Hepatocyte (in vitro differentiated cells): ENCODE measurements around the gene SLC30A9. TPM values are rescaled to one million over a fixed set of nuclear protein-coding genes. Genes with fewer than 3 reads are reported as not detected.

Experiments
- DNase-seq: peaks from one replicate; pipeline ENCODE4 v3.0.0-alpha.2; 2016; ENCODE audit warnings: low spot score
- H2AFZ ChIP-seq: fragments of 200-600 bp; sonication (generic); 2 replicates; pipeline ENCODE4 v1.6.0; 2016; ENCODE audit warnings: antibody characterized with exemption, mild to moderate bottlenecking
- H3K27ac ChIP-seq: fragments of 200-600 bp; sonication (generic); 2 replicates; pipeline ENCODE4 v1.5.1; 2016; ENCODE audit warnings: mild to moderate bottlenecking
- H3K27me3 ChIP-seq: fragments of 200-600 bp; sonication (generic); 2 replicates; pipeline ENCODE4 v1.6.1; 2016
- H3K36me3 ChIP-seq: fragments of 200-600 bp; sonication (generic); replicated peaks from 2 replicates; pipeline ENCODE4 v1.5.1; 2016; ENCODE audit warnings: low read depth; ENCODE audit not compliant: insufficient read depth
- H3K4me1 ChIP-seq: fragments of 200-600 bp; sonication (generic); 2 replicates; pipeline ENCODE4 v1.5.1; 2016; ENCODE audit warnings: mild to moderate bottlenecking, moderate library complexity; ENCODE audit not compliant: insufficient read depth
- H3K4me2 ChIP-seq: fragments of 200-600 bp; sonication (generic); 2 replicates; pipeline ENCODE4 v1.6.0; 2016
- H3K4me3 ChIP-seq: fragments of 200-600 bp; sonication (generic); 2 replicates; pipeline ENCODE4 v1.5.1; 2016; ENCODE audit warnings: mild to moderate bottlenecking
- H3K79me2 ChIP-seq: fragments of 200-600 bp; sonication (generic); 2 replicates; pipeline ENCODE4 v1.6.0; 2017; ENCODE audit warnings: mild to moderate bottlenecking
- H3K9me2 ChIP-seq: fragments of 200-600 bp; sonication (generic); replicated peaks from 2 replicates; pipeline ENCODE4 v1.6.0; 2017; ENCODE audit warnings: mild to moderate bottlenecking; ENCODE audit not compliant: insufficient read depth
- H3K9me3 ChIP-seq: fragments of 200-600 bp; sonication (generic); 2 replicates; pipeline ENCODE4 v1.5.1; 2016; ENCODE audit warnings: low read depth, mild to moderate bottlenecking
- H4K20me1 ChIP-seq: fragments of 200-600 bp; sonication (generic); 2 replicates; pipeline ENCODE4 v1.6.0; 2016; ENCODE audit warnings: mild to moderate bottlenecking; ENCODE audit not compliant: insufficient read depth, poor library complexity, severe bottlenecking
- EZH2 ChIP-seq: fragments of 200-600 bp; sonication (generic); IDR thresholded peaks from 2 replicates; pipeline ENCODE4 v1.6.1; 2016; ENCODE audit warnings: antibody characterized with exemption, mild to moderate bottlenecking, borderline replicate concordance
- EZH2phosphoT487 ChIP-seq: fragments of 200-600 bp; sonication (generic); IDR thresholded peaks from one replicate; pipeline ENCODE4 v1.6.1; 2018; ENCODE audit warnings: antibody characterized with exemption, mild to moderate bottlenecking, low read depth, moderate library complexity; ENCODE audit not compliant: unreplicated experiment, severe bottlenecking
- WGBS: methylation state at CpG from one replicate; pipeline ENCODE4 v1.1.6; 2016; ENCODE audit warnings: low lambda C conversion rate; ENCODE audit errors: missing lambda C conversion rate; 5-methylcytosine and 5-hydroxymethylcytosine counted together
- polyA plus RNA-seq: library from polyadenylated mRNA; unstranded; fragments of >200 nt; fragmentation: Nextera tagmentation; extraction: Ambion mirVana; gene quantifications from 2 replicates; pipeline ENCODE4 v1.2.1, GENCODE V29; 2016
- total RNA-seq: library from RNA; depleted of rRNA; stranded (reverse); fragments of >200 nt; gene quantifications from 2 replicates; pipeline ENCODE4 v1.2.3, GENCODE V29; 2014
- TF ChIP-seq, protein P1 (sequence below): fragments of 200-600 bp; sonication (generic); IDR thresholded peaks from 2 replicates; pipeline ENCODE4 v1.5.1; 2016; ENCODE audit warnings: antibody characterized with exemption, mild to moderate bottlenecking; ENCODE audit not compliant: poor library complexity

SLC30A9 gene
- total RNA-seq (50.9 and 58.6 TPM in 2 replicates), polyA plus RNA-seq (35.5 and 41.3 TPM in 2 replicates)

DNA sequence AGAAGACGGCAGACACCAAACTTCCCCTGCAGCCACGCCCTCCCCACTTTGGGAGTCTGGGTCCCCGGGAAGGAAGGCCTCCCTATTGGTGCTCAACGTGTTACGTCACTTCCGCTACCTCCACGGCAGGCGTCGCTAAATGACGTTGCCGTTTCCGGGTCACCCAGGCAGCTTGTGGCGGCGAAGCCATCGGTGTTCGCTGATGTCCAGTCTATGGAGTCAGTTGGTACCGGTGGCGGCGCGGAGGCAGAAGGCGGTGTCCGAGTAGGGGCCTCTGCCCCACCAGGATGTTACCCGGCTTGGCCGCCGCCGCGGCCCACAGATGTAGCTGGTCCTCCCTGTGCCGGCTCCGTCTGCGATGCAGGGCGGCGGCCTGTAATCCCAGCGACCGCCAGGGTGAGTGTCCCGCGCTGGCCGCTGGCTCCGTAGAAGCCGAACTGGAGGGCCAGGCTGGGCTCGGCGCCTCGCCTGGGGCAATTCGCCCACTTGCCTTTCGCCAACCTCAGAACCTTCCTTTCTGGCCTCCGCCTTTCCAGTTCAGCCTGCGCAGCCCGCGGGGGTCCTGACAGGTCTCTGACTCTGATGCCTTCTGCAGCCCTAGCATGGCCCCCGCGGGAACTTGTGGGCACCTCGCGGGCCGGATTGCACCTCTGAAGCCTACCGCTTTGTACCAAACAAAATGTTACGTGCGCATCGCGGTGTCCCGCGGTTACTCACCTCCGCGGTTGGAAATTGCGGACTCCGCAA is at the start of gene SLC30A9:
TSS of gene SLC30A9 (plus strand) at position 166 of the 747 bp plus-strand sequence. CDS start at position 288, 122 bp downstream.
- H3K36me3 ChIP-seq: no peaks in the 10 kb centered on the region
- no peaks in the 10 kb centered on the region for H3K27me3 ChIP-seq
- peak within 1 kb of the TSS; percentile 94 for H2AFZ ChIP-seq
- WGBS: 1% methylated on average over 59 of the region's 64 CpGs
- H3K4me3 ChIP-seq: peak within 1 kb of the TSS; percentile 84
- peaks cover 58% of the 10 kb centered on the region for H3K79me2 ChIP-seq
- peaks cover 11% of the 10 kb centered on the region for H4K20me1 ChIP-seq
- peak; percentile 97 for DNase-seq
- H3K4me1 ChIP-seq: peaks cover 14% of the 10 kb centered on the region
- H3K9me2 ChIP-seq: no peaks in the 10 kb centered on the region
- peak within 1 kb of the TSS; percentile 95 for H3K27ac ChIP-seq
- no peaks in the 10 kb centered on the region for H3K9me3 ChIP-seq
- TF ChIP-seq EZH2phosphoT487 (no peak), EZH2 (no peak)
- peak within 1 kb of the TSS; percentile 88 for H3K4me2 ChIP-seq

DNA sequence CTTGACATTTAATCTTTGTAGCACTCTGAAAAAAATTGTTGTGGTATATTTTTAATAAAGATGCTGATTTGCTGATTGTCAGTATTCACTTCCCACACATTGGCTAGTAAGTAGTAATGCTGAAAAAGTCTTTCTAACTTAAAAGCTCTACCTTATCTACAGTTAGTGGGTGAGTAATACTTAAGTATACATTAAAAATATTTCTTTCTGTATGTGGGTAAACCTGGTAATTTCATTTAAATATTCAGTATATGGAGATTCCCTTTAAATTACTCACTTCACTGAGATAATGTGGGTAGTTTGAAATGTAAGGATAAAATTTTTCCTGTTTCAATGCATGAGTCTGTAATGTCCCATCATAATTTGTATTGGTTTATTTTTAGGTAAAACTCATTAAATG is 49.5 kb upstream of the SLC30A9 start:
- no peak for TF ChIP-seq EZH2phosphoT487
- TF ChIP-seq, protein P1, sequence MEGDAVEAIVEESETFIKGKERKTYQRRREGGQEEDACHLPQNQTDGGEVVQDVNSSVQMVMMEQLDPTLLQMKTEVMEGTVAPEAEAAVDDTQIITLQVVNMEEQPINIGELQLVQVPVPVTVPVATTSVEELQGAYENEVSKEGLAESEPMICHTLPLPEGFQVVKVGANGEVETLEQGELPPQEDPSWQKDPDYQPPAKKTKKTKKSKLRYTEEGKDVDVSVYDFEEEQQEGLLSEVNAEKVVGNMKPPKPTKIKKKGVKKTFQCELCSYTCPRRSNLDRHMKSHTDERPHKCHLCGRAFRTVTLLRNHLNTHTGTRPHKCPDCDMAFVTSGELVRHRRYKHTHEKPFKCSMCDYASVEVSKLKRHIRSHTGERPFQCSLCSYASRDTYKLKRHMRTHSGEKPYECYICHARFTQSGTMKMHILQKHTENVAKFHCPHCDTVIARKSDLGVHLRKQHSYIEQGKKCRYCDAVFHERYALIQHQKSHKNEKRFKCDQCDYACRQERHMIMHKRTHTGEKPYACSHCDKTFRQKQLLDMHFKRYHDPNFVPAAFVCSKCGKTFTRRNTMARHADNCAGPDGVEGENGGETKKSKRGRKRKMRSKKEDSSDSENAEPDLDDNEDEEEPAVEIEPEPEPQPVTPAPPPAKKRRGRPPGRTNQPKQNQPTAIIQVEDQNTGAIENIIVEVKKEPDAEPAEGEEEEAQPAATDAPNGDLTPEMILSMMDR: no peak
- TF ChIP-seq EZH2: no peak
- DNase-seq: no peak
- Histone ChIP-seq H3K4me3 (no peak overlapping the region), H2AFZ (no peak overlapping the region), H3K9me3 (no peaks in the 10 kb centered on the region), H3K4me2 (no peak overlapping the region), H3K79me2 (peaks cover 60% of the 10 kb centered on the region), H3K27me3 (no peaks in the 10 kb centered on the region), H3K9me2 (no peaks in the 10 kb centered on the region), H4K20me1 (peaks cover 17% of the 10 kb centered on the region), H3K27ac (no peak overlapping the region), H3K36me3 (no peaks in the 10 kb centered on the region), H3K4me1 (peaks cover 17% of the 10 kb centered on the region)

DNA sequence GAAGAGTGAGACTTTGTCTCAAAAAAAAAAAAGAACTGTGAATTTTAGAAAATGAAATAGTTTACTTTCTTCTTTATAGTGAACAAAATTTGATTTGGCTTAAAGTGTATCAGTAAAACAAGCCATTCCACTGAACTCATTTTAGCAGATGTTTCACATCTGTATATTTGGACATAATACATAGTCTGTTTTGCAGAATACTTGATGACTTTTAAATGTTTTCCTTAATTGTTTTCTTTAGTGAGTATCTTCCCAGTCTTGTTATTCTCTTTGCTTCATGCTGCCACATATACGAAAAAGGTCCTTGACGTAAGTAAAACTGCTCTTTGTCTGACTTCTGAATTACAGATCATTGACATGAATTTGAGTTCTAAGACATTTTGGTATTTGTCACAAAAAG is 46.8 kb upstream of the SLC30A9 start:
- 93% methylated on average over 2 of the region's 2 CpGs for WGBS
- no peaks in the 10 kb centered on the region for H3K36me3 ChIP-seq

DNA sequence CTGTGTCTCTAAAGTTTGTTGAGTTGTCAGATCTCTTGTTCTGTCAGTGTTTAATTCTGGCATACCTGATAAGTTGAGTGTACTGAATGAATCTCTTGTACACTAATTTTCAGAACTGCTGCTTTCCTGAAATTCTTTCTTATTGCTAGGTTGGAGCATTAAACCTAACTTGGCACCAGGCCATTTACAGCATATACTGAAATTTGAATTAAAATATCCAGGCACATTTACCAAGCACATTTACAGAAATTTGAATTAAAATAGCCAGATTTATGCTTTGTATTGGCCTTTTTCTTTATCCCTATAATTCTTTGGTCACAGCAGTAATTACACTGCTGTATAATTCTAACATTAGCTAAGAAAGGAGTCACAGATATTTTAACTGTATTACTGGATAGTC is 46.2 kb upstream of the SLC30A9 start:
- TF ChIP-seq EZH2 (no peak), EZH2phosphoT487 (no peak)
- TF ChIP-seq, protein P1: no peak
- H3K4me2 ChIP-seq: no peak overlapping the region
- no peaks in the 10 kb centered on the region for H3K4me1 ChIP-seq
- no peaks in the 10 kb centered on the region for H3K9me3 ChIP-seq
- H3K27ac ChIP-seq: no peak overlapping the region
- no peaks in the 10 kb centered on the region for H3K9me2 ChIP-seq
- H4K20me1 ChIP-seq: no peaks in the 10 kb centered on the region
- H3K79me2 ChIP-seq: peaks cover 27% of the 10 kb centered on the region
- H2AFZ ChIP-seq: no peak overlapping the region
- no peak for DNase-seq
- H3K4me3 ChIP-seq: no peak overlapping the region
- H3K36me3 ChIP-seq: no peaks in the 10 kb centered on the region
- no peaks in the 10 kb centered on the region for H3K27me3 ChIP-seq

More for the DNA sequence above, 46.8 kb upstream of the SLC30A9 start:
- Histone ChIP-seq H3K27me3 (no peaks in the 10 kb centered on the region), H3K27ac (no peak overlapping the region), H3K79me2 (peaks cover 33% of the 10 kb centered on the region), H4K20me1 (peaks cover 4% of the 10 kb centered on the region), H3K9me3 (no peaks in the 10 kb centered on the region), H3K9me2 (no peaks in the 10 kb centered on the region), H2AFZ (no peak overlapping the region), H3K4me1 (no peaks in the 10 kb centered on the region), H3K4me3 (no peak overlapping the region), H3K4me2 (no peak overlapping the region)
- no peak for DNase-seq
- TF ChIP-seq, protein P1: no peak
- TF ChIP-seq EZH2 (no peak), EZH2phosphoT487 (no peak)
